H7 (cell line): Measurements from ENCODE around the gene SAP25. TPM values are rescaled to one million over a fixed set of nuclear protein-coding genes. Genes with fewer than 3 reads are reported as not detected.
A peak's percentile ranks its signal among the peaks of the same experiment; 100 is the strongest.

Experiments used
- DNase-seq: peaks from one replicate; pipeline ENCODE4 v3.0.0; 2012
- H3K27me3 ChIP-seq: 2 replicates; pipeline ENCODE4 v1.6.0; 2011; ENCODE audit warnings: mild to moderate bottlenecking, low read length; ENCODE audit not compliant: control insufficient read depth, insufficient read depth
- H3K36me3 ChIP-seq: replicated peaks from 2 replicates; pipeline ENCODE4 v1.5.1; 2011; ENCODE audit warnings: low read length; ENCODE audit not compliant: control insufficient read depth, insufficient read depth
- H3K4me3 ChIP-seq: 2 replicates; pipeline ENCODE4 v1.5.1; 2011; ENCODE audit warnings: low read depth, mild to moderate bottlenecking, control low read depth, low read length, moderate library complexity; ENCODE audit not compliant: insufficient read depth
- total RNA-seq: library from RNA; depleted of rRNA; stranded (reverse); fragments of >200 nt; shearing (Covaris generic); gene quantifications from 2 replicates; pipeline ENCODE4 v1.2.3, GENCODE V29; 2014

SAP25 gene
- total RNA-seq, 1 experiment from 2014 or later = 2.4 TPM

GRCh38 chr7:100604028-100604975 is 30.6 kb upstream of the SAP25 start:
- peaks cover 16% of the 10 kb centered on the region for H3K27me3 ChIP-seq
- H3K36me3 ChIP-seq = peaks cover 2% of the 10 kb centered on the region
- peak; percentile 99 for DNase-seq
- peak overlapping the region; percentile 69 for H3K4me3 ChIP-seq

GRCh38 chr7:100603726-100604027 is 30.0 kb upstream of the SAP25 start:
- H3K4me3 ChIP-seq = peak overlapping the region; percentile 69
- H3K36me3 ChIP-seq = peaks cover 2% of the 10 kb centered on the region
- no peak for DNase-seq
- peaks cover 16% of the 10 kb centered on the region for H3K27me3 ChIP-seq

GRCh38 chr7:100602889-100603725 is 29.4 kb upstream of the SAP25 start:
- DNase-seq = peak; percentile 91
- H3K36me3 ChIP-seq = peaks cover 6% of the 10 kb centered on the region
- H3K27me3 ChIP-seq = peaks cover 16% of the 10 kb centered on the region
- H3K4me3 ChIP-seq = peak overlapping the region; percentile 69

- Histone ChIP-seq H3K4me3 (no peak overlapping the region), H3K36me3 (peaks cover 7% of the 10 kb centered on the region), H3K27me3 (peaks cover 8% of the 10 kb centered on the region)
- no peak for DNase-seq
Observed at GRCh38 chr7:100600730-100601038, 27.0 kb upstream of the SAP25 start.

GRCh38 chr7:100599911-100600729 is 26.4 kb upstream of the SAP25 start:
- no peak overlapping the region for H3K4me3 ChIP-seq
- DNase-seq = peak; percentile 71
- peaks cover 7% of the 10 kb centered on the region for H3K36me3 ChIP-seq
- peaks cover 2% of the 10 kb centered on the region for H3K27me3 ChIP-seq

GRCh38 chr7:100598425-100598824 is 24.7 kb upstream of the SAP25 start:
- peak; percentile 6 for DNase-seq
- Histone ChIP-seq H3K4me3 (no peak overlapping the region), H3K27me3 (no peaks in the 10 kb centered on the region), H3K36me3 (peaks cover 7% of the 10 kb centered on the region)

- peak; percentile 10 for DNase-seq
- Histone ChIP-seq H3K4me3 (no peak overlapping the region), H3K36me3 (peaks cover 7% of the 10 kb centered on the region), H3K27me3 (peaks cover 15% of the 10 kb centered on the region)
Observed at GRCh38 chr7:100595188-100595587, 21.5 kb upstream of the SAP25 start.

- Histone ChIP-seq H3K4me3 (no peak overlapping the region), H3K36me3 (peaks cover 4% of the 10 kb centered on the region), H3K27me3 (peaks cover 16% of the 10 kb centered on the region)
- no peak for DNase-seq
Observed at GRCh38 chr7:100591596-100591995, 17.9 kb upstream of the SAP25 start.

- peak overlapping the region; percentile 39 for H3K4me3 ChIP-seq
- peaks cover 16% of the 10 kb centered on the region for H3K27me3 ChIP-seq
- no peak for DNase-seq
- no peaks in the 10 kb centered on the region; the same call in 1 of the 2 replicates for H3K36me3 ChIP-seq
Observed at GRCh38 chr7:100590077-100590737, 16.5 kb upstream of the SAP25 start.

GRCh38 chr7:100589341-100589947 is 15.7 kb upstream of the SAP25 start:
- H3K27me3 ChIP-seq = peaks cover 16% of the 10 kb centered on the region
- H3K4me3 ChIP-seq = peak overlapping the region; percentile 39
- no peaks in the 10 kb centered on the region; the same call in 1 of the 2 replicates for H3K36me3 ChIP-seq
- peak; percentile 79 for DNase-seq

GRCh38 chr7:100588438-100588837 is 14.7 kb upstream of the SAP25 start:
- peaks cover 16% of the 10 kb centered on the region for H3K27me3 ChIP-seq
- no peak for DNase-seq
- H3K36me3 ChIP-seq = no peaks in the 10 kb centered on the region; the same call in 1 of the 2 replicates
- H3K4me3 ChIP-seq = no peak overlapping the region

GRCh38 chr7:100586266-100587025 is 12.7 kb upstream of the SAP25 start, which contains the start of gene FBXO24:
FBXO24 (plus strand) TSS chr7:100586328; CDS start chr7:100586626, 298 bp downstream.
- peaks cover 6% of the 10 kb centered on the region for H3K36me3 ChIP-seq
- H3K27me3 ChIP-seq = peaks cover 12% of the 10 kb centered on the region; the same call in 1 of the 2 replicates
- peak; percentile 100 for DNase-seq
- peak within 1 kb of the TSS; percentile 98 for H3K4me3 ChIP-seq
